ENCODE data around the gene POU3F1.

POU3F1 gene

DNA sequence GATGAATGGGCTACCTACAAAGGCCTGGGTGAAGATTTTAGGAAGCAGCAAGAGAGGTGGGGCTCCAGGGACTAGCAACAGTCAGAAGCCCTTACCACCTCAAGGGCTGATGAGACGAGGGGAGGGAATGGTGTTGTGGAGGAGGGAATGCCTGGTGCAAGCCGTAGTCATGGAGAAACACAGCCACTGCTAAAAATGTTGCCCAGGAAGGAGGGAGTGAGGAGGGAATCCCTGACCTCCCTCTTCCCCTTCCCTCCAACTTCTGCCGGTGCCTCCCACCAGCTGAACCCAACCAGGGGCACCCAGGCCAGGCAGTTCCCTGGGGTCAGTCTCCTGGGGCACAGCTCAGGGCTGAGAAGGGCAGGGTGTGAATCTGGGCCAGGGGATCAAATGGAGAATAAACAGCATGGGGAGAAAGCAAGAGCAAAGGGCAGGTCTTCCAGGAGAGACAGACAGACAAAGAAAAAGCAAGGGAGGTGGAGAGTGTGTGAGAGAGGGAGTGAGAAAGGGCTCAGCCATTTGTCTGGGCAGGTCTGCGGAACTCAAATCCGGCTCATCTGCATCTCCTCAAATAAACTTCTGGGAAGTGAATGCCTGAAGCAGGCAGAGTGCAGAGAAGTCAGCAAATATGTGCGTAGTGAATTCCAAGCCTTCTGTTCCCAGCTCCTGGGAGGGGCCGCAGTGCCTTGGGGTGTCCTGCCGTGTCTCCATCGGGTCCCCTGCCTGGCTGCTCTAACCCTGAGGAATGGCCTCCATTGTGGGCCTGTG is 27.1 kb upstream of the POU3F1 start:
- no peak for DNase-seq

DNA sequence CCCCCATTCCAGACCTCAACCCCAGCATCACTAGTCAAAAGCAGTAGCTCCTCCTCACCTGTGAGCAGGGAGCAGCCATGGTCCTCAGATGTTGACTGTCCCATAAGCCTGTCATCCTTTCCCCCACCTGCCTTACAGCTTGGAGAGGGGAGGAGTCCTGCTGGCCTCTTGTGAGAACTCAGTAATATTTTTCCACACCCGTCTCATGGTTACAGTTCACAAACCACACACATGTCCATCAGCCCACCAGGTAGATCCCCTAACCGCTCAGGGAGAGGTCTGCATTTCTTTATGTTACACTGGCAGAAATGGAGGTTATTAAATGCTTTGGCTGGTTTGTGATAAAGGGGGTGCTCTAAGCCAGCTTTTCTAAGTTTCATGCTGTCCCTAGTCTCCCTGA is 26.3 kb upstream of the POU3F1 start:
- no peak for DNase-seq

DNA sequence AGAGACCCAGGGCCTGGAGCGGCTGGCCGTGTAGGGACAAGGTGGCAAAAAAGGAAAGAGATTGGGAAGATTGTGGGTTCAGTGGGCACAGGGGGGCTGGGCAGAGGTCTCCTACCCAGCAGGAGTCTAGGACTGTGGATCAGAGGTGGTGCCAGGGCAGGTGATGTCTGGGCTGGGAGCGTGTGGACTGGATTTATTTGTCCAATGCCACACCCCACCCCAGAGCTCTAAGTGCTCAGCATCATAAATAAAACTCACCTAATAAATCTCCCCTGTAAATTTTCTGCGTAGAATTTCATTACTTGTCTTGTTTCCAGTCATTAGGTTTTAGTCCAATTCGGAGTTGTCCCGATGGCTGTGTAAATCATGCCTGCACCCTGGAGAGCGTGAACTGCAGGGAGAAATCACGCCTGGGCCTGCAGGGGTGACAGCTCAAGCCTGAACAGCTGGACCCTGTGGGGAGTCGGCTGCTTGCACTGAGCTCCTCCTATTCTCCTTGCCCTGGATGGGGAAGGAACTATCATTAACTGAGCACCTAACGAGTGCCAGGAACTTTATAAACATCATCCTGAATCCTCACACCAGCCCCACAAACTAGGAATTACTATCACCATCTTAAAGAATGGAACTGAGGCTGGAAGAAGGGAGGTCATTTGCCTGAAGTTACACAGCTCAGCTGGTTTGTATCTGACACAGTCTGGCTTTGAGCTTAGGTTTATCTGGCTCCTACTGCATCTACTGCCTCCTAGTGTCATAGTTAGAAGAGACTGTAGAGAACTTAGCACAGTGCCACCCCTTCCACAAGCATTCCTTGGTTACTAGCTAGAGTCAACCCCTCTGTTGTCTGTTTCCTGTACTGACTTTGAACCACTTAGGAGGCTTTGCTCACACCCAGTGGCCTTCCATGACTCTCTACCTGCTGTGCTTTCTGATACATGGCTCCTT is 25.0 kb upstream of the POU3F1 start:
- DNase-seq = peak; percentile 66

DNA sequence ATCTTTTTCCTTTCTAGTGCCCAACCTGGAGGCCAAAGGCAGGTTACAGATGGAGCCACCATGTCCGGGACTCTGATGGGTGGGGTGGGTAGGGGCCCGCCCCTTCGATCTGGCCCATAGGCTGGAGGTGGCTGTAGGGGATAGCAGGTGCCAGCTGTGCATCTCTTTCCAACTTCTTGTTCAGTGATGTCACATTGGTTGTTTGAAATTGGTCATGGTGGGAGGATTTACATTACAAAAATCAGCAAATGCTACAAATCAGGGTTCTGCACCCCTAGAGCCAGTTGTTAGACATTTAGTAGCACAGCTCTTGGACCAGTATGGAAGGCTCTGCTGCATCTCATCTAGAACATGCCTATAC is 22.4 kb upstream of the POU3F1 start:
- no peak for DNase-seq

DNA sequence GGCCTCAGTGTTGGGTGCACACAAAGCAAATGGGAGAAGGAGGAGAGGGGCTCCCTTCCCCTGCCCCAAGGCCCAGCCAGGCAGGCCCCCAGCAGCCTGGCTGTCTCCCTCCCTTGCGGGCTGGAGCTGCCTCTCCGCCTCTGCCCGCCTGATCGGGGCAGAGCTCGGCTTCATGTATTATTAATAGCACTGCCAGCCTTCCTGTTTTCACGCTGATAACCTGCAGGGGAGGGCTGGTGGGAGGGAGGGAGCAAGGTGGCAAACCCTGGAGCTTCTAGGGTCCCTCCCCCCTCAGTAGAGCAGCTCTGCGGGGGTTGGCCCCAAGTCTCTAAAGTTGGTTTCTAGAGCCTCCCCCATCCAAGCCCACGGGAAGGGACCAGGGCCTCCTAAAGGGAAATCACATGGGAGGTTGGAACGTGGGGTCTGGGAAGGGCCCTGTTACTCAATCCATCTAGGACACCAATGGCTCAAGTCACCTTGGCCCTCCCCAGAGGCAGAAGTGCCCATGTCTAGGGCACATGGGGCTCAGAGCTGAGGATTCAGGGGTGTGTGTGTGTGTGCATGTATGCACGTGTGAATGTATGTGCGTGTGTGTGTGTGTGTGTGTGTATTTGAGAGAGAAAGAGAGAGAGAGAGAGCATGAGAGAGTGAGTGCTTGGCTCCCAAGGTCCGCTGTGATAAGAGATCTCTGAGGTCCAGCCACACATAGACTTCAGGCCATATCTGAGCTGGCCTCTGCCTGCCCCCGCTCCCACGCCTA is 21.8 kb upstream of the POU3F1 start:
- no peak for DNase-seq

DNA sequence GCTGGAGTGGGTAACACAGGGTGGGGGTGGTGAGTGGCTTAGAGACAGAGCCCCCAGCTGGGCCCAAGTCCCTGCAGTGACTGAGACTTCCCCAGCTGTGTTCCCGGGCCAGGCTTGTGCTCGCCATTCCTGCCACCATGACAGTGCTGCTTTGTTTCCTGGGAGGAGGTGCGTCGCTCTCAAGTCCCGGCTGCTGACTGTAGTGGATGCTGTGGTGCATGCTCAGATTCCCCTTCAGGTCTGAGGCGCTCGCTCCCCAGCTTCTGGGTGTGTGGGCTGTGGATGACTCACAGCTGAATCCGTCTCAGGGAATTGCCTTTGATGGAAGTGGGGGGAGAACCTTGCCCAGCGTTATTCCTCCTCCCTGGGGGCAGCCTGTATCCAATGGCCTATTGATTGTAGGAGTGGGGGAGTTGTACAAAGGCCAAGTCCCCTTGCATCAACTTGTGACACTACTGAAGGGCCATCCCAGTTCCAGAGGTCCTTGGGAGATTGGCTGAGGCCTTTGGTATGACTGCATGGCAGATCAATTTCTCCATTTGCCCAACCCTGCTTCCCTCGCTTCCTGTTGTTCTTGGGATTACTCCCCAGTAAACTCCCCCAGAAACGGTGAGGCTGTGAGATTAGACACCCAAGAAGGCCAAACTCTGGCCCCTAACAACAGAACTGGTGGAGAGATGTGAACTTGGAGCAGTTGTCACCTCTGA is 17.8 kb upstream of the POU3F1 start:
- no peak for DNase-seq

DNA sequence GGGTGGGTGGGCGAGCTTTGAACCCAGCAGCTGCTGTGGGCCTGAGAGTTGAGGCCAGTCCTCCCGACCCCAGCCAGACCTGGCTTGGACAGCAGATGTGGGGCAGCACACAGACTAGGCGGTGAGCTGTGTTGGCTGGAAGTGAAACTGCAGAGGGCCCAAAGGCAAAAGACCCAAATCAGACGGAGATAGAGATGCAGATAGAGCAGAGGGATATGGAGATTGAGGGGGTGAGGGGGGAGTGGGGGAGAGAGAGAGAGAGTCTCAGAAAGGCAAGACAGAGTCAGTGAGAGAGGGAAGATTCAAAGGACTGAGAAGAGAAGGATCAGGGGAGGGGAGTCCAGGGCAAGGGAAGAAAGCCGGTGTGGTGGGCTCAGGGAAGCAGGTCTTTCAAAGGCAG is 17.0 kb upstream of the POU3F1 start:
- no peak for DNase-seq

DNA sequence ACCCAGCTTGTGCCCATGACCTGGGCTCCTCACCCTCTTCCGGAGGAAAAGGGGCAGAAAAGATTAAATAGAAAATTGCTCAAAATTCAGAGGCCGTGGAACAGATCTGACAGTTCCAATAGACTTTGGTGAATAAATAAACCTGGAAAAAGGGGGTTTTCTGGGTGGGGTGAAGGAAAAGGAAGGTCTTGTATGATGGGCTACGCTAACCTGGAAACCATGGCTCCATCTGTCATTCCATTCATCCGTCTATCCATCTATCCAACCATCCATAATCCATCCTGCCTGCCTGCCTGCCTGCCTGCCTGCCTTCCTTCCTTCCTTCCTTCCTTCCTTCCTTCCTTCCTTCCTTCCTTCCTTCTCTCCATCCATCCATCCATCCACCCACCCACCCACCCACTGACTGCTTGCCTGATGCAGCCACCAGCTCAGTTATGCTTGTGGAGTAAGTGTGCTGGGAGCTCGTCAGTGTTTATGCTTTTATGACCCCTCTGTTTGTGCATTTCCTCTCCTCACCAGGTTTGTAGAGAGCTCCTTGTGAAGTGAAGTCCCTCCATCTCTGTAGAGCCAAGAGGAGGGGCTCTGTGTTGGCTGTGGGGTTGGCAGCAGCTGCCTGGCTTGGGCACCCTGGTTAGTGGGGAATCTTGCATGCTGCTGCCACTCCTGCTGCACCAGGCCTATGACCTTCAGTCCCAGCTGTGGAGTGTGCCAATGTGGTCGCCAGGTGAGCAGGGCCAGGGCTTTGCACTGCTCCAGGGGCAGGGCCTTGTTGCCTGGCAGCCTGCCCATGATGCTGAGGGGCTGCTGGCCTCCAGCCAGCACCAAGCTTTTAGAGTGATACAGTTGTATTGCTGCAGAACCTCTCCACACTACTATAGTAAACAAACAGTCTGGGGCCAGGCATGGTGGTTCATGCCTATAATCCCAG is 16.0 kb upstream of the POU3F1 start:
- peak; percentile 90 for DNase-seq

DNA sequence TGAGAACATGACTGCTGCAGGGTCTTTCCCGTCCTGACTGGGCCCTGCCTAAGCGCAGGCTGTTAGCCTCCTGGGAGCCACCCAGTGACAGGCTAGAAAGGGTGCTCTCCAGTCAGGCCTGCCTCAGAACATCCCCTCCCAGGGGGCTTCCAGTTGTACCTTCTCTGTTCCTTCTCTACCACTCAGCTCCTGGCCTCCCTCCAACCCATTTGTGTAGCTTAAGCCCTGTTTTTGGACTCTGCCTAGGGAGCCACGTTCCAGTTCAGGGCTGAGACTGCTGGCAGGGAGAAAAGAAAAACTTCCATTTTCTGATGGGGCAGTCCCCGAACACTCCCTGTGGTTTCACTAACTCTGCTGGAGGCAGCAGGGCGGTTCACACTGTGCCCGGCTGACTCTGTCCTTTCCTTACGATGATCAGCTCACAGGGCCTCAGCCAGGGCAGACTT is 15.3 kb upstream of the POU3F1 start:
- DNase-seq = no peak

DNA sequence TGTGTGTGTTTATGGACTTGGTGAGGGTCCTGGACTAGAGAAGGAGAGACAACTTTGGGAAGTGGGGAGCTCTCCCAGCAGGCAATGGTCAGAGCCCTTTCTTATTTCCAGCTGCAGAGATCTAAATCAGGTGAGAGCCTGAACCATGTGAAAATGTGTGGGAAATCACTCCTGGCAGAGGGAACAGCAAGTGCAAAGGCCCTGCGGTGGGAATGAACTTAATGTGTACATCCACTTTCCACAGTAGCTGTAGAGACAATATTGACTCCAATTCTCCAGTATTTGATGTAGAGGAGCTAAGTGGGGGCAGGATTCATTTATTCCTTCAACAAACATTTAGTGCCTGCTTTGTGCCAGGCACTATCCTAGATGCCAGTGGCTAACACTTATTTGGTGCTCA is 14.7 kb upstream of the POU3F1 start:
- no peak for DNase-seq

DNA sequence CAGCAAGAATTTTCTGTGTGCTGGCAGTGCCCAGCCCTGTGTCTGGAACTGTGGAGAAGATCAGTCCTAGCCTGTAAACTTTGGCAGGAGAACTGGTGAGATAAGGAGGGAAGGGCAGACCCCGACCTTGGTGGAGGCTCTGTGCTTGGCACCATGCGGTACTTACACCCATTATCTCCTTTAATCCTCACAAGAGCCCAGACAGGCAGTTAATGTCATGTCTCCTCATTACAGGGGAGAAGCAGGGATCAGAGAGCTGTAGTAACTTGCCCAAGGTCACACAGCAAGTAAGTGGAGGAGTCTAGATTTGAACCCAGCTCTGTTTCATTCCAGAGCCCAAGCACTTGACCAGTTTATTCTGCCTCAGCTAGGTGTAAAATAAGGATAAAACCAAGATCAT is 13.9 kb upstream of the POU3F1 start:
- no peak for DNase-seq

DNA sequence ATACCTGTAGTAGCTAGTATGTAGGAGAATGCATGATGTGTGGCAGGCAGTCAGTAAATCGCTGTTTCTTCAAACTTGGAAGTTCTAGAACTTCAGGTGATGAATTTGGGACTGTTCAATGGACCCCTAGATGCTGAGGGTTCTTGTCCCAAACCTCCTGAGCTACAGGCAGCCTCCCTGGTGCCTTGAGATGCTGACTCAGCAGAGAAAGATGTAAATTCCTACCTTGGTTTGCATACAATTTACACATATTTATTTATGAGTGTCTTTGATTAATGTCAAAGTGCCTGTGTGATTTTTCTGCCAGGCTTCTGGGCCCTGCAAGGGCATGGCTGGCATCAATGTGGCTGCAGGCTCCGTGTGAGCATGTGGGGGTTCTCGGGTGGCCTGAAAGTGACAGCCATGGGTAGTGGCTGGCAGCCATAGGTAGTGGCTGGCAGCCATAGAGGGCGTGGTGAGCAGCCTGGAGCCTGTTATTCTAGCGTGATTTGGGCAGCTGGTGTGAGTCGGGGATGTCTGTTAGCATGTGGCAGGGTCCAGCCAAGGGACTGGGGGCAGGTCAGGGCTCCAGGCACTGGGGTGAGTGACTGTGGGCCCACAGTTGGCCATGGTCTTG is 13.2 kb upstream of the POU3F1 start:
- DNase-seq = no peak

DNA sequence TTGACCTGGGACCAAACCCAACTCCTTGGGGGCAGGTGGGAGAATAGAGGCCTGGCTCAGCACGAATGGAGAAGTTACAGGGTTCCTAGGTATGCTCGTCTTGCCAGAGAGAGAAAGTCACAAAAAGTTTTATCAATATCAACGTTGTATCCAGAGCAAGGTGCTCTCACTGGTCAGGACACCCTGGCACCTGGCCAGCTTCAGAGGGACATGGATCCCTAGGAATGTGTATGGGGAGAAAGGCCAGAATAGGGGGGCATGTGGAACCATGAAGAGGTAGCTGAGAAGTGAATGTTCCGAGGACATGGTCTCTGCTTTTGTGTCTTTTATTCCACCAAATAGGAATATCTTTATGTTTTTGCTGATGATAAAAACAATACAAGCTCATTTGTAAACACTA is 9.4 kb upstream of the POU3F1 start:
- no peak for DNase-seq

DNA sequence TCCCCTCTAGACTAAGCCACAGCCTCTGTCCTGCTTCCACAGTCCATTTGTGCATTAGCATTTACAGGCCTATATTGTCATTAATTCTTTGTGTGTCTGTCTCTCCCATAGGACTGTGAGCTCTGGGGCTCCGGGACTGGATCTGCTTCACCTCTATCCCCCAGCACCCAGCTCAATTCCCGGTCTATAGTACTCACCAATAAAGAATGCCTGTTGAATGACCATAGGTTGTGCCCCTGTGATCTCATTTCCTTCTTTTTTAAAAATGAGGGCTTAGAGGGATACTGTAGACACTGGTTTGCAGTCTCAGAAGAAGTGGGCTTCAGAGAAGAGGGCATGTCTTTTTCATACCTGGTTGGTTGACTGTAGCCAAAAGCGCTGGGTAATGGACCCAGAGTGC is 8.8 kb upstream of the POU3F1 start:
- DNase-seq = no peak

DNA sequence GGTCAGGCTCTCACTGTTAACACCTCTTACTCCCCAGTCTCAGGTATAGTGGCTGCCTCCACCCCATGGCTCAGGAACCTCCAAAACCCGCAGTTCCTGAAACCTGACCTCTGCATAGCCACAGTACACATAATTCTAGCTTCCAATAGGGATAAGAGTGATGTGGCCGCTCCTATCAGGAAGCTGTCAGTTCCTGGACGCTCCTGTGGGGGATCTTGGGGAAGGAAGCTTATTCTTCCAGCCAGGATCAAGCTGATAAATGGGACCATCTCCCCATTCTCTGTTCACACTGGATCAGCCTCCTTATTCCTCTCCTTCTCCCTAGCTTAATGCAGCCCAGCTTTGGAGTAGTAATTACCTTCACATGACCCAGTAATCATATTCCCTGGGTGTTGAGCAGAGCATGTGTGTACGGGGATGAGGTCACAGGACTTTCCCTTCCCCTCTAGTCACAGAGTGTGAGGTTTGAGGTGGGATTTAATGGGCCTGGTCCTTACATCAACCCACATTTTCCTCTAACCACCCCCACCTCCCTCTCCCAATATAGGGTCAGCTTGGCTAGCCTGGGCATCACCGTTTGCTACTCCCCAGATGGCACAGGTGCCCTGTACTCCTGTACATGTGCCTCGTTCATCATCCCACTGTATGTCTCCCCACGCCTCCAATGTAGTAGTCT is 7.0 kb upstream of the POU3F1 start:
- DNase-seq = no peak

DNA sequence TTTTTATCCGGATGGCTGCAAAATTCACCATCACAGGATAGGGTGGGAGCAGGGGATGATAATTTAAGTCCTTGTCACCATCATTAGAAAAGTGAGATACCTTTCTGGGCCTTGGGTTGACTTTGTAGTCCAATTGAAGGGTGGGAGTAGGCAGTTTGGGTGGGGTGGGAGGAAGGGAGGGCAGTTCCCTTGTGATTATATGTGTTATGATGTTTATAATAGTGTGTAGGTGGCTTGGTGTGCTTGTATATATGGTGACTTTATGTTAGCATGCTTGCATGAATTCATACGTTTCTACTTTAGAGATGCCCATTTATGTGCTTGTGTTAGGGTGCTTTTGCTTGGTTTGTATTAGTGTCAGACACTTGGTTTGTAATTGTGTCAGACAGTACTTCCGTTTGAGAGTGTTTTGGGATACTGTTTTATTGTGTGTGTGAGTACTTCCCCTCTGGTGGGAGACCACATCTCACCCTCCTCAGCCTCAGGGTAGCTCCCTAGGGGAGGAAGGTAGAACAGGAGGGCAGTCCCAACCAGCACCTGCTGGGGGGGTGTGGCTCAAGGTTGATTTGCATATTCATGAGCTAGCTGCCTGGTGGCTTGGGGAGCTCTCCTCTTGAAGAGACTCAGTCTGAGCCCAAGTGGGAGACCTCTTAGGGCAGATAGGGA is 6.3 kb upstream of the POU3F1 start:
- peak; percentile 30 for DNase-seq

DNA sequence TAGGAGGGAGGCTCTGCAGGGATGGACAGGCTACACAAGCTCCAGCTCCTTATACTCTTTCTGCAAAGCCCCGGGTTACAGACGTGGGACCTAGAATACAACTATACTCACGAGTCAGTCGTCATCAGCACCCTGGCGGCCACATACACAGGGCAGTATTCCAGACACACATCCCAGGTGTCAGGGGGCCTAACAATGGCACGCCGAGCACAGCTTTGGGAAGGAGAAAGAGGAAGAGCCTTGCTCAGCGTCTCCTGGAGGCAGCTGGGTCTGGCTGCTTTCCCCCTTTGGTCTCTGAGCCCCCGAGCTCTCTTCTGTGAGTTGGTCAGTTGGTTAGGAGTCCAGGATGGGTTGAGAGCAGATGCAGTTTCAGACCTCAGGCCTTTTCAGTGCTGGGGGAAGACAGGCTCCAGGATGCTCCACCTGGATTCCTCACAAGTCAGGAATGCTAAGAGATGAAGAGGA is 4.5 kb upstream of the POU3F1 start:
- no peak for DNase-seq

DNA sequence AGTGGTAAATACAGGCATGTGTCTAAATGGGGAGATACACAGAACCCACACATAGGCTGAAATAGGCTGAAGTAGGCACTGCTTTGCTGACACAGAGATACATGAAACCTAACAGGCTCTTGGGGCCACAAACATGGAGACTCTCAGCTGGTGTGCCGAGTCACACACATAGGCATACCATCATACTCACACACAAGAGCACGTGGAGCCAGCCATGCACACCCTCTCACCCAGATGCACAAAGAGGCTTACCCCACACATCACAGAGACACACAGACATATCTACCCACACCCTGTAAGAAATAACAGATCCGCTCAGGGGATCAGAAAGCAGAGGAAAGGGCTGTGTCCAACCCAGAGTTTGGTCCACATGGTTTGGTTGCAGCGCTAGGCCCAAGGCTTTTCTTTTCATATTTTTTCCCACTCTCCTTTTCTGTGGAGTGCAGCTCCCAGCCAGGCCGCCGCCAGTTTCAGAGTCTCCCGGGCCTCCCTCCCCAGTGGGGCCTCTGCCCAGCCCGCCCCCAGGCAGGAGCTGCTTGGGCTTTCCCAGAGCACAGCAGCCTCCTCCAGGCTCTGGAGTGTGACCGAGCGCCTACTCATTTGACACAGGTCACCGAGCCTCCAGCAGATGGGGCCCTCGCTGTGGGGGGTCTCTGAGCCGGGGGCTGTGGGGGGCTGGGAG is 3.9 kb upstream of the POU3F1 start:
- DNase-seq = no peak

DNA sequence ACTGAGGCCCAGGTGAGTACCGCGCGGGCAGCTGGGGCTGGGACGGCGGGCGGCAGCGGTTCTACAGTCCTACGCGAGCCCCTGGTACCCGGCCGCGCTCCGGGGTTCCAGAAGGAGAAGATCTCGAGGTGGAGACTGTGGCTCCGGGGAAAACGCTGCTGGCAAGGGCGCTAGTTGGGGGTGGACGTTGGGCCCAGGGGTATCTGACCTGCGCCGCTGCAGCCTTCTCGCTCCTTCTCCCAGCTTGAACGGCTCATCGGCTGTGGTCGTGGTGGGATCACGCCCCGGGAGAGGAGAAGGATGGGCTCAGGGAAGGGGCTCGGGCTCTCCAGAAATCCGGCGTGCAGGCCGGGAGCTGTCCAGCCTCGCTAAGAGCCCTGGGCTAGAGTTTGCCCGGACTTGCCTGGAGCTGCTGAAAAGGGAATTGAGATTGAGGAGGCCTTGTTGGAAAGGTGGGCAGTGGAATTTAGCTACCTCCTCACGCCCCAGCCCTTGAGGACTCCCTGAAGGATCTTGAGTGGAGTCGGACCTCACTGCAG is 1.1 kb upstream of the POU3F1 start:
- no peak for DNase-seq

All from NCI-H2171 treated with DMSO at 0.1 percent for 48 hours (cell line).